GM19324 (cell line): ENCODE measurements around the gene CPT1A.

Experiments used
- ATAC-seq: cut with Tn5 transposase; IDR thresholded peaks from one replicate; pipeline ENCODE4 v1.9.1; 2021; ENCODE audit warnings: mild to moderate bottlenecking, moderate library complexity; ENCODE audit not compliant: unreplicated experiment, low FRiP score

The CPT1A gene

DNA sequence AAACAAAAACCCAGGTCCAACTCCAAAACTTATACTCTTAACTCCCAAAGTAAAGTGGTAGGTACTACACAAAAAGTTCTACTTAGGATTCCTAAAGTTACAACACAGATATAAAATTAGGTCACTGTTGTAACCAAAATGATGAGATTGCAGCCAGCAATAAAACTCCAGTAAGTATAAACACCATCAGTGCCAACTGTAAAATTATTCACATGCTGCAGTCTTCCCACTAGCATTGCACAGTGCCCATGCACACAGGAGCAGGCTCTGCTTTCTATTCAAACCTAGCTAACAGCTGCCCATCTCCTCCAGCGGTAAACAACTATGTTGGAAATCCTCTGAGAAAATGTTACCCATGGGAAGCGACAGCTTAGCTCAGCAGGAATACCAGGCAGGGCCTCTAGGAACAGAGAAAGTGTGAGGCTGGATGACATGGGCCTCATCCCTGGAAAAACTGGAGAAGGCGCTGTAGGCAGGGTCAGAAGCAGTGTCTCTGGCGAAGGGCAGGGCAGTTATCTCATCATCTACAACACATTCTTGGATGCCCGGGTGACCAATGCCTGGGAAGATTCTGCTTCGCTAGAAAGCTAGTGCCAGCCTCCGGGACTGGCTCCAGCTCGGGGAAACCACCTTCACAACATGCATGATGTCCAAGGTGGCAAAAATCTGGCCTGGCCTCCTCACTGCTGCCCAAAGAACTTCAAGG is 9.1 kb downstream of the CPT1A start:
- ATAC-seq = no peak

DNA sequence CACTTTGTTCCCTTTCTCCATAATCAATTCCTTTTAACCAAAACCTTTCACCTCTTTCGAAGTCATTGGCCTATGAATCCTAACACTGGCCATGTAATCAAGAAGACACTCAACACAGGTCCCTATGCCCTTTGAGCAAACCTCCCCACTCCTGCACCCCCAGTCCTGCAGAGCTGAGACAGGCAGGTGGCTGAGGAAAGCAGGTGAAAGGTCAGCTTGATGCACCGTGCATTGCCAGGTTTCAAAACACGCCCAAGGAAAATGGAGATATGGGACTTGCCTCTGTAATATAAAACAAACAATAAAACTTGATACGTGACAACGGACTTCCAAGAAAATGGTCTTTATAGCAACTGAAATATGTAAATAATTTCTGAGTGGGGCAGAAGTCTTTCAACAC is 10.6 kb downstream of the CPT1A start:
- ATAC-seq = no peak

DNA sequence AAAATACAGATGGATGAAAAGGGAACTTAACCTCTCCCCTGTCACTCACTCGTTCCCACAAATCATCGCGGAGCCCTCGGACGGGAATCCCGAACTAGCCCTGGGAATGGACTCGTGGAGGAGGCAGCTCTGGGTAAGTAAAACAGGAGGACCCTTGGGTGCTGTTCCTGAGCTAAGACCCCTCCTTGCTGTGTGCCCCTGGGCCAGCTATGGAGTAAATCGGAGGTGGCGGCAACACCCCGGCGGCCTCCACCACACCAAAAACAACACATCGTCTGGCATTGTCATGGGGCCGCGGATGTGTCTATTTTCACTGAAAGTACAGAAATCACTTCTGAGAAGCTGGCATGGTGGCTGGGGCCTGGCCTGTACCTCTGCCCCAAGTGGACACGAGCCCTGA is 12.1 kb downstream of the CPT1A start:
- no peak for ATAC-seq

DNA sequence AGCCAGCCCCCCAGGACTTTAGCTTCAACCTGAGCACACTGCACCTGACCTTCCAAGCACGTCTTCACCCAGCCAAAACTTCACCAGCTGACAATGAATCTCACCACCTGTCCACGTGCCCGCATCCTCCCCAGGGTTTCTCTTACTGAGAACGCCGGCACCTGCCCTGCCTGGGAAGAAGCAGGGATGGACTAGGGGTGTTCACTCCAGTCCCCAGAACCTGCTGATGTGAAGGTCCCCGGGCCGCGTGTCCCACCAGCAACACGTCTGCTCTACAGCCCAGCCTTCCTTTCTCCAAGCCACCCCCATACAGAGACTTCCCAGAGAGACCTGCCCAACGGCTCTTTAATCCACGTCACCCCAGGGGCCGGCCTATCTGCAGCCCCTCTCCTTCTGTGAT is 12.8 kb downstream of the CPT1A start:
- ATAC-seq = no peak

DNA sequence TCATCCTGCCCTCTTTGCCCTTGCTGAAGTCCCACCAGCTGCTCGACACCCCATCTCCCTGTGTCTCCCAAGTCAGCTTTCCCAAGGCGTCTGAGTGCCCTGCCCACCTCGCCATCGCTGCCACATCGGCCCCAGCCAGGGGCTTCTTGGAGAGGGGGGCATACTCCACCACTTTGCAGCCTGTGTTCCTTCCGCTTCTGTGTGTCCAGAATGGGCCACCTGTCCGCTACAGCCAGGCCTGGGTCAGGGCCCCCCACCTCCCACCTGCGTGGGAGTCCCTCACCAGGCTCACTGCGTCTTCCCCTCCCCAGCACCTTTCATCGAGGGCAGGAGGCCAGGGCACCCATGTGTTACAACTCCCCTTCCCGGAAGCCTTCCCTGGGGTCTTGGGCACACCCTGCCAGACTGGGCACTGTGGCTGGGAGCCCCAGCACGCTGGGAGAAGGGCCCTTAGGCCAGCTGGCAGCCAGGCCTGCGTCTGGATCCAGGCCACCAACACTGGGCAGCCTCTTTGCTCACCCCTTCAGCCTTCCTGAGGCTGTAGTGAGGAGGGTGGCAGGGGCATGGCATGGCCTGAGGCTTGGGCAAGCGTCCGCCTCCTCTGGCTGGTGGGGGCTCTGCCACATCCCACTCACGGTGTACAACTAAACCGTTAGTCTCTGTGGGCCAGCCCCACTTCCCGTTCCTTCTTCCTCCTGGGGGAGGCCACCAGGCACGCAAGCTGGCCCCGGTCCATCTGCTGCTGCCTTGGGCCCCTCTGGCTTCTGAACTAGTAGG is 13.4 kb downstream of the CPT1A start:
- ATAC-seq = no peak

DNA sequence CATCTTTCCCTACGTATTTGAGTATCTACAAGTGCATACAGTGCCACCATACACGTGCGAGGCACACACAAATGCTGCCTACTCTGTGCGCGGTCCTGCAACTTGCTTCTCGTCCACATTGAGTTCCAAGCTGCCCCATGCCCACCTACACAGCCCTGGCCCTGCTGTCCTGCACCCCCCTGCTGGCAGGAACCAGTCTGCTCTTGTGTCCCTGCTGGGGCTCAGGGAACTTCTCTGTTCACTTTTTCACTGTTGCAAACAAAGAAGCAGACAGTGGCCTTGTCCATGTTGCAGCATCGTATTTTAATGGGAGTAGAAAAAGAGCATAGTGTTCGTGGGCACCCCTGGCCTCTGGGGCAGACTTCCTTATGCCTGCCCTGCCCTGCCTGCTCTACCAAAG is 14.0 kb downstream of the CPT1A start:
- ATAC-seq = no peak

DNA sequence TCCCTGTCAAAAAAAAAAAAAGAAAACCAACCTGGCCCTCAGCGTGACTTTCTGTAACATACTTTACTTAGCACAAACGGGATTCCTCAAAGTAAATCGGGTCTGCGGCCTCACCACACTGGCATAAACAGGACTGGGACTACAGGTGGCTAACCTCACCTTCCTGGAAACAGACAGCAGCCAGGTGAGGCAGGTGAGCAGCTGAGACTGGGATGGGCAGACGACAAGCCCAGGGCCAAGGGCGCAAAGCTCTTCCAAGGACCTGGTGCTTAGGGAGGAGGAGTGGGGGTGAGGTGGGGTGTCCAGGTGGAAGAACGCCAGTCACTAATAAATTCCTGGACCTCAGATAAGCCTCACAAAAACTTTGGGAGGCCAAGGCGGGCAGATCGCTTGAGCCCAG is 15.0 kb downstream of the CPT1A start:
- no peak for ATAC-seq

DNA sequence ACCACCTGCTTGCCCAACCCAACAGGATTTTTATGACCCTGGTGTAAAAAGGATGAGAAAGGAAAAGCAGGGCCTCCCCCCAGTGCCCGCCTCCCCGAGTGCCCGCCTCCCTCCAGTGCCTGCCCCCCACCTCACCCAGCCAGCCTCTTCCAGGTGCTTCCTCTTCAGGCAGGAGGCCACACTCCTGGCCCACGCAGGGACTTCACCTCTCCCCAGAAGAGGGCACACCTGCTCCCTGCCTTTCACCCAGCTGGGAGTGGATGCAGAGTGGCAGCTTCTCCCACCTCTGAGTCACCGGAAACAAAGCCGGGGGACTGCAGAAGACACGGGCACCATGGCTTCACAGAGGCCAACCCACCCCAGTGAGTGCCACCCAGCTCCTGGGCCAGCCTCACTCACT is 16.1 kb downstream of the CPT1A start:
- ATAC-seq = no peak

DNA sequence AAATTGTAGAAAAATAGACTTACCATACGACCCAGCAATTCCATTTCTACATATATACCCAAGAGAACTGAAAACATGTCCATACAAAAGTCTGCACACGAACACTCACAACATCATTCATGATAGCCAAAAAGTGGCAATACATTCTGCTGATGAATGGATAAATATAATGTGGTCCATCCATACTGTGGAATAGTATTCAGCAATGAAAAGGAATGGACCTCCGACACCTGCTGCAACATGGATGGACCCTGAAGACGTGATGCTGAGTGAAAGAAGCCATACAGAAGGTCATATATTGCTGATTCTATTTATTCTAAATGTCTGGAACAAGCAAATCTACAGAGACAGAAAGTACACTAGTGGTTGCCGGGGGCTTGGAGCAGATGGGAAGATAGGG is 19.2 kb downstream of the CPT1A start:
- ATAC-seq = no peak

DNA sequence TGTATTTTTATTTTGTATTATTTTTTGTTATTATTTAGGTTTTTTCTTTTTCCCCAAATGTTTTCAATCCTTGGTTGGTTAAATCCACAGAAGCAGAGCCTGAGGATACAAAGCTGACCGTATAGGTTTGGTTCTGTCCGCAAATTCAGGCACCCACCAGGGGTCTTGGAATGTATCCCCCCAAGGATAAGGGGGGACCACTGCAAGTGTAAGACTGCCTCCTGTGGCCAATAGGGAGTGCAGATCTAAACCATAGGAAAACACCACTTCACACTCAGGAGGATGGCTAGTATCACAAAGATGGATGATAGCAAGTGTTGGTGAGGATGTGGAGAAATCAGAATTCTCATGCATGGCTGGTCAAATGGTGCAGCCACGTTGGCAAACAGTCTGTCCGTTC is 20.0 kb downstream of the CPT1A start:
- no peak for ATAC-seq

DNA sequence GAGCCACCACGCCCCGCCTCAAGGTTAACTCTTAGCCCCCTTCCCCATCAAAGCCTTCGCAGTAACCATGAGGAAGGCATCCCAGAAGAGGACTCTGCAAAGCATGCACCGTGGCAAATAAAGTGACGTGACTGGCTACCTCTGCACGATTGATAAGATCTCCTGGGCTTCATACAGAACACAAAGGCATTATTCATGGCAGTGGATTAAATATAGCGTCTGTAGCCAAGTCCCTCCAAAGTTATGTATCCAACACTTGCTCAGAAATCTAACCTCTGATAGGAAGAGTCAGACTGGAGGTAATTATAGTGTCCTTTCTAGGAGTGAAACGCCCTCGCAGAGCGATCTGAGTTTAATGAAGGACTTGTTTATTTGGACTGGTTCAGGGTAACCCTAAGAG is 22.4 kb downstream of the CPT1A start:
- no peak for ATAC-seq

DNA sequence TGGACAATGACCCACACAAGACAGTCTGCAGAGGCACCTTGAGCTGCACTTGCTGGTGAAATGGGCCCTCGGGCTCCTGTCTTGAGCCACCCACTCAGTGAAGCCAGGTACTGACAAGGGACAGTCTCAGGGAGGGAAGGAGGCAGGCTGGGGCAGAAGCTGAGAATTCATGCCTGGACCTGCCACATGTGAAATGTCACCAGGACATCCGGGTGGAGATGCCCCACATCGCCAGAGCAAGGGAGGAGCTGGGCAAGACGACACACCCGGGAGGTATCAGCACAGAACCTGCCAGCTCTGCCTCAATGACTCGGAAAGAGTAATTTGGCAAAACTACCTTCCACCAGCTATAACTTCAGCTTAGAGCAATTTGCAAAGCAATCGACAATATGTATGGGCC is 23.5 kb downstream of the CPT1A start:
- no peak for ATAC-seq

DNA sequence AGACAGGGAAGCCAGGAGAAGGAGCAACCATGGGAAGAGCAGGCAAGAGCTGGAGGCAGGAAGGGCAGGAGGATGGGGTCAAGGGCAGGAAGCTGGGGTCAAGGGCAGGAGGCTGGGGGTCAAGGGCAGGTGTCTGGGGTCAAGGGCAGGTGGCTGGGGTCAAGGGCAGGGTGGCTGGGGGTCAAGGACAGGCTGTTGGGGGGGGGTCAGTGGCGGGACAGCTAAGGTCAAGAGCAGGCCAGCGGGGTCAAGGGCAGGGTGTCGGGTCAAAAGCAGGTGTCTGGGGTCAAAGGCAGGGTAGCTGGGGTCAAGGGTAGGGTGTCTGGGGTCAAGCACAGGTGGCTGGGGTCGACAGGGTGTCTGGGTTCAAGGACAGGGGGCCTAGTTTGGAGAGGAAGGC is 24.2 kb downstream of the CPT1A start:
- no peak for ATAC-seq

DNA sequence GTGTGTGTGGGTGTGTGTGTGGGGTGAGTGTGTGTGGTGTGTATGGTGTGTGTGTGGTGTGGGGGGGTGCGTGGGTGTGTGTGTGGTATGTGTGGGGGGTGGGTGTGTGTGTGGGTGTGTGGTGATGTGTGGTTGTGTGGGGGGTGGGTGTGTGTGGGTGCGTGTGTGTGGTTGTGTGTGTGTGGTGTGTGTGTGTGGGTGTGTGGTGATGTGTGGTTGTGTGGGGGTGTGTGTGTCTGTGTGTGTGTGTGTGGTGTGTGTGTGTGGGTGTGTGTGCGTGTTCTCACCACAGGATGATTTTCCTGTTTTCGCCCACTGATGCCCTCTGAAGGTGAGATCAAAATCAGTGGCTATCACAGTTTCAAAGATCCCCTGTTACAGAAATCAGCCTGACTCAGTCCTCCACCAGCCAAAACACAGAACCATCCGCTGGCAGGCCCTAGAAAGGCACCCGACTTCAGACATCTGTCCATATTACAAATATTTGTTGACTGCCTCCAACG is 24.7 kb downstream of the CPT1A start:
- ATAC-seq = no peak

DNA sequence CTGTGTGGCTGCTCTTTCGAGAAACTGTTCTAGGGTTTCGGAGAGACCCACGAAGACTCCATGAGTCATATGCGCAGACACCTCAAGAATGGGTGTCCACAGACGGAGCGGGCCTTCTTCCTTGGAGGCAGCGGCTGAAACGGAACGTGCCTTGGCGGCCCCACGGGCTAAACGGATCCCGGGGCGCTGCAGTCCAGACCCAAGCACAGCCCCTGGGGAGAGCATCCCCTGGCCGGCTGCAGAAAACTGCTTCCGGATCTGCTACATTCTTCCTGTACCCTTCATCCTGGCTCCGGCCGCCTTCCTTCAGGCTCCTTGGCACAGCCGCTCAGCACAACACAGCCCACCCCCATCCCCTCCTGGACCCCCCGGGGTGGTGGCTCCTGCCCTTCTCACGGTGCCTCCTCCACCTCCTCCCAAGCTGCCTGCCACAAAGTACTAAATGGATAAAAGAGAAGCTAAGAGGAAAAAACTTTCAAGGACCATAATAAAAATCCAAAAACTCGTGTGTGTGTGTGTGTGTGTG is 25.4 kb downstream of the CPT1A start:
- ATAC-seq = no peak

DNA sequence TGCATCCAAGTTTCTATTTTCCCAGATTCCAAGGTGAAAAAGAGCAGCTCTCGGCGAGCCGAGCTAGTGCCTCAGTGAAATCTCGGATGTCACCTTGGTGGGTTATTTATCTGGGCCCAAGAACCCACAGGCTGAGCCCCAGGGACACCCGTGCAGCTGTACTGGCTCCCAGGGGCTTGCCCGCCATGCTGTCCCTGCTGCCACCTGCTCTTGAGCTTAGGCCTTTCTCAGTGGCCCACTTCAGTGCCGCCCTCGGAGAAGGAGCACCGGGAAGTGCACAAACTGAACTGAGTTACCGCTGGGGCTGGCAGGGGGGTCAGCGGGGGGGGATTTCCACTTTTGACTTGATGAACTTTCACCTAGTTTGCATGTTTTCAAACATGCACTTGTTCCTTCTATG is 27.9 kb downstream of the CPT1A start:
- ATAC-seq = no peak

DNA sequence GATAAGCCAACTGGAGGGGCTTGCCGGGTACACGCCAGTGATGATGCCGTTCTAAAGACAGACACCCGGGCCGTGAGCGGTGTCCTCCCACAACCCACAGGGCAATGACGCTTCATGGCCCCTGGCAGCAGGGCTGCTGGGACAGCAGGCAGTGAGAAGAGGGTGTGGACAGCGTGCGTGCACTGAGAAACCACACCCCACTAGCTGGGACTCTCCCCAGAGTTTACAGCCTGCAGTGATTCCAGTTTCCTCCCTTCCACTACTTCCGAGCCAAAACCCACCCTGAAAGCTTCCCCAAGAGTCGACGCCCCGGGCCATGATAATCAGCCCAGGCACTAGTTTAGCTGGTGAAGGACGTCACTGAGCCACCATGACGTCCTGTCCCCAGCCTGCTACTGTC is 29.2 kb downstream of the CPT1A start:
- ATAC-seq = no peak

DNA sequence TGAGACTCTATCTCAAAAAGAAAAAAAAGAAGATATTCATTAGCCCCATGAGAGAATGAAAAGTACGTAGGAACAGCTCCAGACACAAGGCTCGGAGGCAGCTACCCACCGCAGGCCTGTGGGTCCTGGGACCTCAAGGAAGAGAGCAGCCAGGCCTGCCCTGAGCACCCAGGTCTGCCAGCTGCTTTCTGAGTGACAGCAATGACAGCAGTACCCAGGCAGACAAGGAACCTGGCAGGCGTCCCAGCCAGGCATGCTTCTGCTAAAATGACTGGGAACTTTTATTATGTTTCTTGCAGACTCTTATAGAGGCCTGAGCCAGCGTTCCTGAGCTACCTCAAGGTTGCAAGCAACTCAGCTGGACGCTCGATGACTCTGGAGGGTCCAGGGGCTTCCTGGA is 31.6 kb downstream of the CPT1A start:
- no peak for ATAC-seq

DNA sequence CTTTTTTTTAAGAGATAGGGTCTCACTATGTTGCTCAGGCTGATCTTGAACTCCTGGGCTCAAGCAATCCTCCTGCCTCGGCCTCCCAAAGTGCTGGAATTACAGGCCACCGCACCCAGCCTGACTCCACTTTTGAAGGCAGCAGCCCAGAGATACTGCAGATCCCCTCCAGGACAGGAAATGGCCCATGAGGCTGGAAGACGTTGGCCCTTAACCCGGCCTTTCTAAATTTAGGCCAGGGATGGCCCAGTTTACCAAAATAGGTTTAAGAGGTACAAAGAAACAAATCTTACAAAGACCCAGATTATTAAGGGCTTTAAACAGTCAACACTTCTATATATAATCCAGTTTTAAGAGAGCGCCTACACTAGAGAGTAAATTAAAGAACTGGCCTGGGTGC is 32.2 kb downstream of the CPT1A start:
- ATAC-seq = no peak

DNA sequence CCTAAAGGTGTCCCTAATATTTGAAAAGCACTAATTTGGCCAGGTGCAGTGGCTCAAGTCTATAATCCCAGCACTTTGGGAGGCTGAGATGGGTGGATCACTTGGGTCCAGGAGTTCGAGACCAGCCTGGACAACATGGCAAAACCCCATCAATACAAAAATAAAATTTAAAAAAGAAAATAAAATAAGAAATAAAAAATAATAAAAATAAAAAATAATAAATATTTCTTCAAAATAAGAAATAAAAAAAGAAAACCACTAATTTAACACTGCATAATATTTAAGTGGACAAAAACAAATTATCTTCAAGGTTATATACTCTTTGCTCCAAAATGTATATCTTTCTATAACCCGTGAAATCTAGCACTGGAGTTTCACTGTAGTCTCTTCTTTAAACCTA is 32.9 kb downstream of the CPT1A start:
- no peak for ATAC-seq

DNA sequence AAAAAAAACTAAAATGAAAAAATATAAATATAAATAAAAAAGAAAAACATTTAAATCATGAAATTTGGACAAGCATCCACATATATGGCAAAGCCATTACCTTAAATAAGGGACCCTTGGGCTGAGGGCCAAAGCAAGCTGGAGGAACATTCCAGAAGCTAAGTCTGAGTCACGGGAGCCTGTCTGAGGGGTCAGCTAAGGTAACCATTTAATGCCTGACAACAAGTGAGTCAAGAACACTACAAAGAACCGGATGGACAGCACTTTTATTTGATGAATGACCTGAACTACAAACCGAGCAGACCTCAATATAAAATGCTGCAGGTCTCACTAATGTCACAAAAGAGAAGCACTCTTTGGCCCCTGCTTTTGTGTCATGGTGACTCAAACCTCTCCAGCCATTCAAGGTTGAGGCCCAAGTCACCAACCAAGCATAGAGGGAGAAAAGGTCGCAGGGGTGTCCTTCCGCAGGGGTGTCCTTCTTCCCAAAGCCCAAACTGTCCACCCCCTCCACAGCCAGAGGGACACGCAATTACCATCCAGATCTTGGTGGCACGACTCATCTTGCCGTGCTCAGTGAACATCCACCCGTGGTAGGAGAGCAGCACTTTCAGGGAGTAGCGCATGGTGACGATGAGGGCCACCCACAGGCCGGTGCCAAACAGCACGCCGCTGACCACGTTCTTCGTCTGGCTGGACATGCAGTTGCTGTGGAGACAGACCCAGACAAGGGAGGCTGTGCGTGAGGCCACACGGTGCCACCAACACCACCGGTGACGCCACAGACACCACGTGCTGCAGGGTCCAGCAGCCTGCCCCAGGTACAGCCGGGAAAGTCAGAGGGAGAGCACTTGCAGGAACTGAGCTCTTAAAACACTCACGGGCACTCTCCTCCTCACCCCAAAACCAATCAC is 34.5 kb downstream of the CPT1A start:
- no peak for ATAC-seq
